Measurements from ENCODE around the gene KMT2A.

- TF ChIP-seq EZH2phosphoT487 (IDR thresholded peaks at IDR 0.05; ENCODE audit: low read length) = no peak
- no peak for TF ChIP-seq CTCF (IDR thresholded peaks at IDR 0.05; ENCODE audit: low read length)
- no peak for TF ChIP-seq EZH2 (optimal IDR thresholded peaks at IDR 0.05; ENCODE audit: low read depth, low read length)
These were observed 23.4 kb upstream of the KMT2A start for GRCh38 chr11:118412921-118413320.
